Endometrium (tissue), 2 donors: ENCODE measurements around the gene FCMR.

ENCODE experiments used
- FAIRE-seq: peaks from 2 replicates; lab custom pipeline; 2012; peaks lifted over from hg19 to GRCh38; lab: Jason Lieb, UNC
- donor health status: control.
- donor health status: control.

Gene FCMR

DNA sequence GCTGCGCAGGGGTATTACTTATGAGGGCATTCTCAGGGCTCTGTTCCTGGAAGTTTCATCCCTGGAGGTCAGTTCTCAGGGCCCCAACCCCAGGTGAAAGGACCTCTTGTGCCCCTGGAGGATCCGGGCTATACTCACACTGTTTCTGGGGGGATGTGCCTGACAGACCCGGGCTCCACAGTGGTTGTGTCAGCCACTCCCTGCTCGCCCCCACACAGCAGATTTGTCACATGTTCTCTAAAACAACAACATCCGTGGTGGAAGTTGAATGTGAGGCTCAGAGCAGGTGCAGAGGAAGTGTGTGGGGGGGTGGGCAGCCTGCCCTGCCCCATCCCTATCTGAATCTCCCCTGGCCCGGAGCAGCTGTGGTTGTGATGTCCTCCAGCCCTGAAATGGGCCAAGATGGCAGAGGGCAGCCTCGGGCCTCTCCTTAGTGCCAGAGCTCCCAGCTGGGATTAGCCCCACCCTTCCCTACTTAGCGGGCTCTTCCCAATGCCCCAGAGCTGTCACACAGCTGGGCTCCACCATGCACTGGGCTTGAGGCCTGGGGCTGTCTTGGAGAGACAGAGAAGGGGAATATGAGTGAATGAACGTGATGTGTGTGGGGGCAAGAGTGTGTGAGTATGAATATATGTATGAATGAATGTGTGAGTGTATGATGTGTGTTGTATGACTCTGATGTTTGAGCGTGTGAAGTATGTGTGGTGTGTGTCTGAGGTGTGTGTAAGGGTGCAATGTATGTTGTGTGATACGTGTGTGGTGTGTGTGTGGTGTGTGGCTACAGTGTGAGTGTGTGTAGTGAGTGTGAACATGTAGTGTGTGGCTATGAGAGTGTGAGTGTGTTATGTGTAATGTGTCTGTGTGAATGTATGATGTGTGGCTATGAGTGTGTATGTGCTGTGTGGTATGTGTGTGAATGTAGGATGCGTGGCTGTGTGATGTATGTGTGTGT, 1.5 kb upstream of the FCMR start:
- FAIRE-seq: no peak

DNA sequence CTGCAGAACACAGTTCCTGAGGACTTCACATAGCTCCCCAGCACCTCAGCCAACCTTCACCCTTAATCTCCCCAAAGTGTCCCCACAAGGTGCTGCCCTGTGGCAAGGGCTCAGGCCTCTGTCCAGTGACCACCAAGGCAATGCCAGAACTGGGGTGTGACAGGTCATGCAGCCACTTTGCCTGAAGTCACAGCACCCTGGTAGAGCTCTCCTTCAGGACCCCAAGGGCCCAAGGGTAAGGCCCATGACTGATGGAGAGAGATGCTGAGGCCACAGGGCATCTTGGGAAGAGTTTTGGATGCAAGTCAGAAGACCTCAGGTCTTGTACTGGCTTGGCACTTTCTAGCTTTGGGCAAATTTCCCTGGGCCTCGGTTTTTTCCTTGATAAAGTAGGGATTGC, 783 bp upstream of the FCMR start:
- no peak for FAIRE-seq

DNA sequence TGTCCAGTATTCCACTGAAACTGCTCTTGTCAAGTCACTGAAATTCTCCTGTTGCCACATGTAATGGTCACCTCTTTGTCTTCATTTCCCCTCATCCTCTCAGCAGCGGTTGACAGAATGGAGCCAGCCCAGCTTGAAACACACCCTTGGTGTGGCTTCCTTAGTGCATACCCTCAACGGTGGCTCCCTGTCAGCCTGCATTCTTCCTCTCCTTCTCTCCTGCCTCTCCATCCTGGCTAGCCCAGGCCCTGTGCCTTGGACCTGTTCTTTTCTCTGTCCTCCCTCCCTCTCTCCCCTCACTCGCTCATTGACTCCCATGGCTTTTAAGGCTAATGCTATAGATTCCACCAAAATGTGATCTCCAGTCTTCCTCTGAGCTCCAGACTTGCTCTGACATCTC, 3.7 kb downstream of the FCMR start:
- no peak for FAIRE-seq

DNA sequence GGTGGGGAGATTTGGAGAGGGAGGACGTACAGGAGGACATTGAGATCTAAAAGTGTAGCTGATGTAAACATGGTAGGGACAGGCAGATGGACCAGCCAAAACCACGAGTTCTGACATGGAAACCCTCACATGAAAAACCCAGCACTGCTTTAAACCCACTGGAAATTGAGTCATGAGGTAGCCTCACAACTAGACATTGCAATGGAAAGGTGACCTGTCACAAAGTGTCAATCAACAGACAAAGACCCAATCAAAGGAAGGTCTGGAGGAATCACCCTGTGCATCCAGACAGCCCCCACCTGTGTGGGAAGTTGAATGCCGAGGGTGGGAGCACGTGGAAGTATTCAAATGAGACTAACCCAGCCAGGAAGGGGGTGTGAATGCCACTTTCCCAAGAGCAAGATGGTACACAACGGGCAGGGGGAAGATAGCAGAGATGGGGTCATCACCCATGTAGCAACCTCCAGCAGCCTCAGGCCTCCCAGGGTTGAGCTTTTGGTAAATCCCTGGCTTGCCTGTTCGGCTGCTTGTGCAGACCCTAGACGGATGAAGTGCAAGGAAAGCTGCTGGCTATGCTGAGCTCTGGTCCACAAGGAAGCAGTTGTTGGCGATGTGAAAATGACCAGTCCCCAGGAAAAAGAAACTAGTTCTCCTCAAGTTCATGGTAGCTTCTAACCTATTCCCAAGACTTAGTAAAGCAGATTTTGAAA, 5.6 kb downstream of the FCMR start:
- FAIRE-seq: no peak

DNA sequence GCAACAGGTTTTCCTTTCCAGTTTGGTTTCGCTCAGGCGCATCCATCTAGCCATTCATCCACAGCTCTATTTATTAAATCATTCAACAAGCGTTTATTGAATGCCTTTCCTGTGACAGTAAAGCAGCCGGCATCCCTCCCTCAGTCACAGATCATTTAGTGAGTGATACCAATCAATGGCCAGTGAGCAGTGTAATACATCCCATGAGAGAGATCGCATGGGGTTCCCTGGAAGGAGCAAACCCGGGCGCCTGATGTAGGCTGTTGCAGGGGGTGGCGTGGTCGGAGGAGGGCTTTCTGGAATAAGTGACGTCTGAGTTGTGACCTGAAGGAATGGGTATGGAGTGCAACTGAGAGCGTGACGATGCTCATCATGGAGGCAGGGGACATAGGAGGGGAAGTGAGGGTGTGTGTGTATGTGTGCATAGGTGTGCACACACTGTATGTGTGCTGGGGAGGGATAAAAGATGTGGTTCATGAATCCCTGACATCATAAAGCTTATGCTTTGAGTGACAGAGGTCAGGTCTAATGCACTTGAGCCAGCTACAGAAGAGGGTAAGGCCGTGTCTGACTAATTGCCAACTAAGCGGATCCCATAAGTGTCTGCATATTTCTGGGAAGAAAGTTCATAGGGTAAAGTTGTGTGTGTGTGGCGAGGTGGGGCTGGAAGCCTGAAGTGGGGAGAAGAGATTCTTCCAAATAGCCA, 6.6 kb downstream of the FCMR start:
- no peak for FAIRE-seq

DNA sequence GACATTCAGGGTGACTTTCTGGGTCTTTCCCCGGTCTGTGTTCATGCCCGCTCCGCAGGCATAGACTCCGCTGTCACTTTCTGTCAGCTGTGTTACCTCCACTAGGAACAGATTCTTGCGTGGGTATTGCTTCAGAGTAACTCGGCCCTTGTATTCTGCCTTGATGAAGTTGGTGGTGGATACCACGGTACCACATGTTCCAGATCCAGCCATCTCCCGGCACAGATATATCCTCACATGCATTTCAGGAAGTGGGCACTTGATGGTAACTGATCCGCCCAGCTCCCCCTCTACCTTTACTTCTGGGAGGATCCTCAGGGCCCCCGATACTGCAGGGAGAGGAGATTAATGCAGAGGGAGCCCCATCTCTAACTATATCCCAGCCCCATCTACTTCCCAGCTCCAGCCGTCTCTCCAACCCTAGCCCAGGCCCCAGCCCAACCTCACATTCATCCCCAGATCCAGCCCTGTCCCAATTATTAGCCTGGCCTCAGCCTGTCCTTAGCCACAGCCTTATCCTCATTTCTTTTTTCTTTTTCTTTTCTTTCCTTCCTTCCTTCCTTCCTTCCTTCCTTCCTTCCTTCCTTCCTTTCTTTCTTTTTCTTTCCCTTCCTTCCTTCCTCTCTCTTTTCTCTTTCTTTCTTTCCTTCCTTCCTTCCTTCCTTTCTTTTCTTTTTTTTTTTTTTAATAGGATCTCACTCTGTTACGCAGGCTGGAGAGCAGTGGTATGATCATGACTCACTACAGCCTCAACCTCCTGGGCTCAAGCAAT, 7.8 kb downstream of the FCMR start:
- FAIRE-seq: no peak

- no peak for FAIRE-seq
Observed at GRCh38 chr1:206912445-206913095, 9.2 kb downstream of the FCMR start.

DNA sequence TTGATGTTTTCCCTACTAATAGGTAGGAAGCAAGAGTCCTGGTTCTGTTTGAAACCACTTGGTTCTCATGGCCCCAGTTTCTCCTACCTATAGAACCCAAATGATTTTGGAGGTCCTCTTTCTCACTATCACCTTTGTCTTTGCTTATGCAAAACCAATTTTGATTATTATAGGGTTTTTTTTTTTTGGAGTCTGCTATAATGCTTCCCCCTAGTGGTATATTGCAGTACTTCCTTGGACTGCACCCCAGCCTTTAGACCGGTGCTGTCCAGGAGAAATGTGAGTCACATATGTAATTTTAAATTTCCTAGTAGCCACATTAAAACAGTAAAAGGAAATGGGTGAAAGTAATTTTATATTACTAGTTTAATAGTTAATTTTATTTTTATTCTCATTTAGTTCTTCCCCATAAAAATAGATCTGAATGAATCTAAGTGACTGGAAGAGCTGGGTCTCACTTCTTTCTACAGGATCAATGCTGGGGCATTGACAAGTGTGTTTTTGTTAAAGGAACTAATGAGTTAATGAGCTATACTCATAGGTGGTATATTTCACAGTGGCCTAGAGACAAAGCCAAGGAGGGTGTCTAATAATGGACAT, 10.6 kb downstream of the FCMR start:
- no peak for FAIRE-seq

DNA sequence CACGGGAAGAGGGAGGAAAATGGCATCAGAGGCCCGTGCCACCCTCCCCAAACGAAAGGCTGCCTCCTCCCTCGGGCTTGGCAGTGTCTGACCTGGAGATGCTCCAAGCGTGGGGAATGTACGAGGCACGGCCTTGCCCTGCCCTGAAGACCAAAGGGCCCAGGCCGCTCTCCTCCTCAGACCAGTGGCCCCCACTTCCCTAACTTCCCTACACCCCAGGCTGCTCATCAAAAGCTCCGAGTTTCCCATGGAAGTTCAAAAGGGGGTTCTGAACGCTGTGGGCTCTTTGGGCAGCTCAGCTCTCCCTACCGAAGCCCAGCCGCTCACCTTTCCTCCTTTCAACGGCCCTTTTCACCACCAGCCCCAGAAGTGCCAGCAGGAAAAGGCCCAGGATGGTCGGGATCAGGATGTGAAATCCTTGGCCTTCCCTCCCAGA, 11.8 kb downstream of the FCMR start:
- no peak for FAIRE-seq

GRCh38 chr1:206909161-206909882, 12.4 kb downstream of the FCMR start:
- no peak for FAIRE-seq

DNA sequence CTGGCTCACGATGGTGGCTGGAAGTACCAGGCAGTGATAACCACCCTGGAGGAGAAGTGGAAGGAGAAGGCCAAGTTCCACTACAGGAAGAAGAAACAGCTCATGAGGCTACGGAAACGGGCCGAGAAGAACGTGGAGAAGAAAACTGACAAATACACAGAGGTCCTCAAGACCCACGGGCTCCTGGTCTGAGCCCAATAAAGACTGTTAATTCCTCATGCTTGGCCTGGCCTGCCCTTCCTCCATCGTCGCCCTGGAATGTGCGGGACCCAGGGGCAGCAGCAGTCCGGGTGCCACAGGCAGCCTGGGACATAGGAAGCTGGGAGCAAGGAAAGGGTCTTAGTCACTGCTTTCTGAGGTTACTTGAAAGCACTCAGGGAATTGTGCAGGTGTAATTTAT, 13.7 kb downstream of the FCMR start:
- no peak for FAIRE-seq

DNA sequence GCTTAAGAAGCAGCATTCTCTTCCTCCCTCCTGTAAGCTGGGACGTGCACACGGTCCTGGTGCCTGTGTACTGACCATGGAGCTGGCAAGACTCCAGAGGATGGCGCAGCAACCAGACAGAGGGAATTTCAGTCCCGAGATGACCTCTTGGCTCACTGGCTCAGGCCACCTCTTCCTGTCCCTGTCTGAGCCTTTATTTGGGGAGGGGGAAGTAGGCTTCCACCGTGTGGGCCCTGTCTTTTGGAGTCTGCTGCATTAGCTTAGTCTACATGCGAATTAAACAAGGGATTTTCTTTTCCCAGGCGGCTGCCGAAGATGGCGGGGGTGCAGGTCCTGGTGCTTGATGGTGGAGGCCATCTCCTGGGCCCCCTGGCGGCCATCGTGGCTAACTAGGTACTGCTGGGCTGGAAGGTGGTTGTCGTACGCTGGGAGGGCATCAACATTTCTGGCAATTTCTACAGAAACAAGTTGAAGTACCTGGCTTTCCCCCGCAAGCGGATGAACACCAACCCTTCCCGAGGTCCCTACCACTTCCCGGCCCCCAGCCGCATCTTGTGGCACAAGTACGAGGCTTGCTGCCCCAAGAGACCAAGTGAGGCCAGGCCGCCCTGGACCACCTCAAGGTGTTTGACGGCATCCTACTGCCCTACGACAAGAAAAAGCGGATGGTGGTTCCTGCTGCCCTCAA, 14.3 kb downstream of the FCMR start:
- FAIRE-seq: no peak

GRCh38 chr1:206905295-206906164, 16.2 kb downstream of the FCMR start:
- no peak for FAIRE-seq

GRCh38 chr1:206904423-206905142, 17.2 kb downstream of the FCMR start:
- no peak for FAIRE-seq

DNA sequence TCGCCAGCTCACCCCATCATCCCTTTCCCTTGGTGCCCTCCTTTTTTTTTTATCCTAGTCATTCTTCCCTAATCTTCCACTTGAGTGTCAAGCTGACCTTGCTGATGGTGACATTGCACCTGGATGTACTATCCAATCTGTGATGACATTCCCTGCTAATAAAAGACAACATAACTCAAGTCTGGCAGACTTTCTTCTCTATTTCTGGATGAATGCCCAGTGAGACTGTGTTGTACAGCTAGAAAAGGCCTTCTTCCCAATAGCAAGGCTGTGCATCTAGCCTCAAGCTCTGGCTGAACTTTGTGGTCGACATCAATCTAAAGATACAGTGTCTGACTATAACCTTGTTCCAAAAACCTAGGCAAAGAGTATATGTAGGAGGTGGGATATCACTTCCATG, 18.1 kb downstream of the FCMR start:
- FAIRE-seq: no peak

DNA sequence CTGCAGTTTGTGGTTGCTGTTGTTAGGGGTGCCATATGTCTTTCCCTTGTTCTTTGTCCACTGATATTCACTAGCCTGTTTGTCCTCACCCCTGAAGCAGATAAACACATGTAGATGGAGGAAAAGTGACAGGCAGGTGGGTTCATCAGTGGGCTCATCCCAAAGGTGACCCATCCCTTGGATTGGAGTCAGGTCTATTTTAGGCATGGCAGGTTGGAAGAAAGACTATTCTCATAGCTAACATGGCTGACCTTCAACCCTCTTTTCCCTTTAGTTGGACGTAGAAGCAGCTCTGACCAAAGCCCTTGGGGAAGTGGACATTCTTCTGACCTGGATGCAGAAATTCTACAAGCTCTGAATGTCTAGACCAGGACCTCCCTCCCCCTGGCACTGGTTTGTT, 19.0 kb downstream of the FCMR start:
- FAIRE-seq: no peak

- FAIRE-seq: no peak
Observed at GRCh38 chr1:206901944-206902343, 19.8 kb downstream of the FCMR start.

GRCh38 chr1:206900149-206900548, 21.6 kb downstream of the FCMR start:
- no peak for FAIRE-seq
